Measurements from ENCODE around the gene HTT-AS.
A peak's percentile ranks its signal among the peaks of the same experiment; 100 is the strongest.
"Not testable (repeated sequence)": the region's sequence is repeated elsewhere in the genome, so short reads cannot be mapped to it uniquely, and the experiment has no call there.

The HTT-AS gene

GRCh38 chr4:3051141-3051897 is 23.0 kb downstream of the HTT-AS start:
- DNase-seq, result not testable (repeated sequence)

GRCh38 chr4:3047464-3048286 is 26.7 kb downstream of the HTT-AS start:
- DNase-seq, result peak; percentile 48

GRCh38 chr4:3046623-3047022 is 27.7 kb downstream of the HTT-AS start:
- no peak for DNase-seq

GRCh38 chr4:3046162-3046561 is 28.2 kb downstream of the HTT-AS start:
- no peak for DNase-seq

- peak; percentile 48 for DNase-seq
These were observed 29.2 kb downstream of the HTT-AS start for GRCh38 chr4:3044870-3045819.

- no peak for DNase-seq
These were observed 30.9 kb downstream of the HTT-AS start for GRCh38 chr4:3043282-3044020.

GRCh38 chr4:3042226-3042625 is 32.1 kb downstream of the HTT-AS start:
- DNase-seq, result no peak

GRCh38 chr4:3041192-3042142 is 32.9 kb downstream of the HTT-AS start:
- DNase-seq, result peak; percentile 80

GRCh38 chr4:3040452-3041191 is 33.7 kb downstream of the HTT-AS start:
- DNase-seq, result no peak

- DNase-seq, result no peak
These were observed 34.5 kb downstream of the HTT-AS start for GRCh38 chr4:3039706-3040366.

- no peak for DNase-seq
These were observed 36.3 kb downstream of the HTT-AS start for GRCh38 chr4:3037957-3038461.

- no peak for DNase-seq
These were observed 38.0 kb downstream of the HTT-AS start for GRCh38 chr4:3036131-3036952.

GRCh38 chr4:3035674-3036073 is 38.7 kb downstream of the HTT-AS start:
- no peak for DNase-seq

- no peak for DNase-seq
These were observed 39.1 kb downstream of the HTT-AS start for GRCh38 chr4:3035249-3035648.

GRCh38 chr4:3034231-3034630 is 40.1 kb downstream of the HTT-AS start:
- DNase-seq, result no peak

GRCh38 chr4:3031357-3032082 is 42.8 kb downstream of the HTT-AS start:
- DNase-seq, result no peak

- no peak for DNase-seq
These were observed 43.6 kb downstream of the HTT-AS start for GRCh38 chr4:3030566-3031356.
